ENCODE measurements around the gene FABP1. TPM values are rescaled to one million over a fixed set of nuclear protein-coding genes. Genes with fewer than 3 reads are reported as not detected.

The FABP1 gene
- total RNA-seq, 1 donor from 2014 or later, result 6.9 TPM

DNA sequence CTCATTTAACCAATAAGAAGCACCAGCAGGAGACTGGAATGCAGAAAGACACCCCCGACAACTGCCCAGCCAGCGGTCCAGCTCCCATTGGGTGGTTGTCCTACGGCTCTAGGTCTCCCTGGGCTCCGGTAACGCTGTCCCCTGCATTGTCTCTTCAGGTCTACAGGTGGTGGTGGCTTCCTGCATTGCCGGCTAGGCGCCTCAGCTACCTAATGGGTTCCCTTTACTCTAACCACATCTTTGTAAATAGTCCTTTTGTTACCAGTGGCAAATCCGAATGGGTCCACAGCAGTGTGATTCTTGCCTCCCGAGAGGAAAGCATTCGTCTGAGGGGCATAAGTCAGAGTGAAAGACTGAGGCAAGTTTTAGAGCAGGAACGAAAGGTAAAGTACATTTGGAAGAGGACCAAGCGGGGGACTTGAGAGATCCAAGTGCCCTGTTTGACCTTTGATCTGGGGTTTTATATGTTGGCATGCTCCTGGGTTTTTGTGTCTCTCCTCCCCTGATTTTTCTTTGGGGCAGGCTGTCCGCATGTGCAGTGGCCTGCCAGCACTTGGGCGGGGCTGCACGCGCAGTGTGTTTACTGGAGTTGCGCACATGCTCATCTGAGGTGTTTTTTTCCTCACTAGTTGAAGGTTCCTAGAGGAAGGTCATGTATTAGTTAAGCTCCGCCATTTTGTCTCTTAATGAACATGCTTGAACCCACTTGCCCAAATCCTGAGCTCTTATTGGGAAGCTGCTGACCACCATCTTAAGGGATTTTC is 11.0 kb downstream of the FABP1 start:
- DNase-seq (ENCODE audit: low spot score), result peak; percentile 74

DNA sequence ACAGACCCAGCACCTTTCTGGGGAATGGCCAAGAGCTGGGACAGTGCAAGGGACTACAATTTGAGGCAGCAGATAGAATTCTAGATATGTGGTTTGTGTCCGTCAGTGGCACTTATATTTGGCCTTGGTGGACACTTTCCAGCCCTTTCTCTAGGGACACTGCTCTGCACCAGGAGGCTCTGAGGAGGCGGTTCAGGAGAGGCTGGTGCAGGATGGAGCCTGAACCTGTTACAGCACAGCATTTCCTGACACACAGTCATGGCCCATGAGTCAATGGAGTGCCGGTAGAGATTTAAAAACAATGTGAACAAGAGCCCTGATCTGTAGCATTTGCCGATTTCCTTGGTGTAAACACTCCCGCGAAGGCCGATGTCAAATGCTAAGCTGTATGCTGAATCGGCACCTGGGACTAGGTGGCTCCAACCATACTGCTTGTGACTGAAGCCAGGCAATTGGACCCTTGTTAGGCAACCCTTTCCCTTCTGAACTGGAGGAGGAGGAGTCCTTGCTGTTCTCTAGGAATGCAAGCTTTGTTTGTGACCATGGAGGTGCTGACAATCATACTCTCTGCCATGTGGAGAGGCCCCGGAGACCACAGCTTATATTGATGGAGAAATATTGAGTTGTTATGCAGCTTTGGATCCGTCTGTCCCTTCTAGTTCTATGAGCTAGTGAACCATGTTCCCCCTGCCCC is 11.9 kb downstream of the FABP1 start:
- peak; percentile 47 for DNase-seq (ENCODE audit: low spot score)

DNA sequence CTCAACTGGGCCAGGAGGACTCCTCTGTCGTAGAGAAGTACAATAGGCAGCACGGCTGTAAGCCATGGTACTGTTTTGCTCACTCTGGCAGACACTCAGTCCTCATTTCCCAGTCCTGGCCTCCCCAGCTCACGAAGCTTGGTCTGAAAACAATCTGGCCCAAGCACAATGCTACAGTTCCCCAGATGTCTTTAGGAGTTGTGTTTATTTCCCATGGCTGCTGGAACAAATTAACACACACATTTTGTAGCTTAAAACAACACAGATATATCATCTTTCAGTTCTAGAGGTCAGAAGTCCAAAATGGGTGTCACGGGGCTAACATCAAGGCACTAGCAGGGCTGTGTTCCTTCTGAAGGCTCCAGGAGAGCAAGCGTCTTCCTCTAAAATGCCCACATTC is 13.0 kb downstream of the FABP1 start:
- DNase-seq (ENCODE audit: low spot score), result peak; percentile 33

- peak; percentile 11 for DNase-seq (ENCODE audit: low spot score)
These were observed 14.8 kb downstream of the FABP1 start for GRCh38 chr2:88113069-88113468.

GRCh38 chr2:88110830-88111229 is 17.0 kb downstream of the FABP1 start:
- DNase-seq (ENCODE audit: low spot score), result no peak

DNA sequence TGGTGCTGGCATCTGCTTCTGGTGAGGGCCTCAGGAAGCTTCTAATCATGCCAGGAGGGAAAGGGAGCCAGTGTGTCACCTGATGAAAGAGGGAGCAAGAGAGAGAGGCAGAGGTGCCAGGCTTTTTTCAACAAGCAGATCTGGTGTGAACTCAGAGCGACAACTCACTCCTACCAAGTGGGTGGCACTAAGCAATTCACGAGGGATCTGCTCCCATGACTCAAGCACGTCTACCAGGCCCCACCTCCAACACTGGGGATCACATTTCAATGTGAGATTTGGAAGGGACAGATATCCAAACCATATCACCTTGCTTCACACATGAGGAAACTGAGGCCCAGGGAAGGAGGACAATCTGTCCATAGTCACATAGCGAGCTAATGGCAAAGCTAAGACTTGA is 19.1 kb downstream of the FABP1 start:
- DNase-seq (ENCODE audit: low spot score), result peak; percentile 82

GRCh38 chr2:88100489-88100858 is 27.4 kb downstream of the FABP1 start:
- no peak for DNase-seq (ENCODE audit: low spot score)

GRCh38 chr2:88099798-88100488 is 27.9 kb downstream of the FABP1 start:
- no peak for DNase-seq (ENCODE audit: low spot score)

DNA sequence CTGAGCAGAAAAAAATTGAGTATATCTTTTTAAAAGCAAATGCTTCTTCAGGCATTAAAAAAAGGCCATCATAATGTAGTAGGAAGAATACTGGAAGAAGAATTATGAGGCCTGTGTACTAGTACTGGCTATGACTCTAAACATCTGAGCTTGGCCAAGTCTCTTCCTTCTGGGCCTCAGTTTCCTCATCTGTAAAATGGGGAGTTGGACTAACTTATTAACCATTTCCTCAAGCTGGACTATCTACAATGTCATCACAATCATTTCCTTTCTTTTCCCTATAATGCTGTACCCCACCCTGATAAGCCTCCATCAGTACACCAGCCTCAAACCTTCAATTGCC is 29.3 kb downstream of the FABP1 start:
- DNase-seq (ENCODE audit: low spot score), result no peak

- DNase-seq (ENCODE audit: low spot score), result no peak
These were observed 29.8 kb downstream of the FABP1 start for GRCh38 chr2:88097891-88098557.

DNA sequence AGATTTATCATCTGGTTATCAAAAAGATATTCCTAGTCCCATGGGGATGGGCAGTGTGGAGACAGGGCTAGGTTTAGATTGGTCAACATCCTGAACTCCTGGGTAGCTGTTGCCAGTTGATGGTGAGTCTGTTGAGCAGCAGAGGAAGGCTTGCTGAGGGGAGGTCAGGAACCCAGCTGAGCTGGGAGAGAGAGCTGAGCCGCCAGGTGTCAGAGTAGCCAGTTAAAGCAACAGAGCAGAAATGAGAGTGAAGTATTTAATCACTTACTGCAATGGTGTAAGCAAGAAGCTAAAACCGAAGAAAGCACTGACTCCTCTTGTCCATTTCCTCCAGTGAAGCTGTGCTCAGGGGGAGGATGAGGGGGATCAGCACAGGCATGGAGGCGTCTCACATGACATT is 30.7 kb downstream of the FABP1 start:
- DNase-seq (ENCODE audit: low spot score), result peak; percentile 9

GRCh38 chr2:88096708-88097107 is 31.2 kb downstream of the FABP1 start:
- DNase-seq (ENCODE audit: low spot score), result no peak

DNA sequence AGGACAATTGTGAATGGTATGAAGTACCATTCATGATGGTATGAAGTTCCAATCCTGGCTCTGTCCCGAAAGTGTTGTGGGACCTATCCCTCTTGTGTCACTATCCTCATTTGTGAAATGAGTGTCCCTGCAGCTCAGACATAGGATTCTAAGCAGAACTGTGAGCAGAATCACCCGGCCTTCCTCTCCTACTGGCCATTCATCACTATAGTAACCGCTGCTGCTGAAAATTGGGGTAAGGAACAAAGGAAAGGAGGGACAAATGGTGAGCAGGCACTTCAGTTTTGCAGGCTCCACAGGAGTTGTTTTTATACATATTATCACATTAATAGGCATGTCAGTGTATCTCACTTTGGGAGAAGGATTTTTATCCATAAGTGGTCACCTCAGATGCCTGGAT is 32.8 kb downstream of the FABP1 start:
- no peak for DNase-seq (ENCODE audit: low spot score)

GRCh38 chr2:88092773-88093172 is 35.1 kb downstream of the FABP1 start:
- DNase-seq (ENCODE audit: low spot score), result no peak

DNA sequence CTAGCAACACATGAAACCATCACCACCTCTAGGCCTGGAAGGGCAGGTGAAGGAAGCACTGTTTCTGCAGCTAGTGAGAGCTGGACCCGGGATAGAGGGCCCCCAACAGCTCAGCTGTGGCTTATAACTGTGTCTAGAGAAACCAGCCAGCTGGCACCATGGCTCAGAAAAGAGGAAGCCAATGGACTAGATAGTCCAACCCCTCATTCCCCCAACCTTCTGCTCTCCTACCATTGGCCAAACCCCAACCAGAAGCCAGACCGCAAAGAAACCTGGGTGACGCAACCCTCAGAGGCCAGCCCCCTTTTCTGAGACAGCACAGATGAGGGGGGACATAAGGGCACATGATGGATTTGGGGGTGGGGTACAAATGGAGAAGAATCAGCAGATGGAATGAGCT is 35.9 kb downstream of the FABP1 start:
- DNase-seq (ENCODE audit: low spot score), result no peak

- no peak for DNase-seq (ENCODE audit: low spot score)
These were observed 37.2 kb downstream of the FABP1 start for GRCh38 chr2:88090446-88091283.

- no peak for DNase-seq (ENCODE audit: low spot score)
These were observed 38.9 kb downstream of the FABP1 start for GRCh38 chr2:88088999-88089398.

DNA sequence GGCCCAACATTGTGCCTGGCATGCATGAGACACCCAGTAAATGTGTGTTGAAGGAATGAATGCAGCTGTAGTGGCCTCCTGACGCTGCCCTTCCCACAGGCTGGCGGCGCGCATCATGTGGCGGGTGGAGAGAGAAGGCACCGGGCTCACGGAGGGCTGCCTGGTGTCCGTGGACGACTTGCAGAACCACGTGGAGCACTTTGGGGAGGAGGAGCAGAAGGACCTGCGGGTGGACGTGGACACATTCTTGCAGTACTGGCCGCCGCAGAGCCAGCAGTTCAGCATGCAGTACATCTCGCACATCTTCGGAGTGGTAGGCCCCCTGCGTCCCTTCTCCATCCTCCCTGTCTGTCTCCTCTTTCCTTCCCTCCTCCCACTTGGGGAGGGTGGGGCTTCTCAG is 40.1 kb downstream of the FABP1 start:
- no peak for DNase-seq (ENCODE audit: low spot score)

- DNase-seq (ENCODE audit: low spot score), result no peak
These were observed 40.8 kb downstream of the FABP1 start for GRCh38 chr2:88087073-88087472.

DNA sequence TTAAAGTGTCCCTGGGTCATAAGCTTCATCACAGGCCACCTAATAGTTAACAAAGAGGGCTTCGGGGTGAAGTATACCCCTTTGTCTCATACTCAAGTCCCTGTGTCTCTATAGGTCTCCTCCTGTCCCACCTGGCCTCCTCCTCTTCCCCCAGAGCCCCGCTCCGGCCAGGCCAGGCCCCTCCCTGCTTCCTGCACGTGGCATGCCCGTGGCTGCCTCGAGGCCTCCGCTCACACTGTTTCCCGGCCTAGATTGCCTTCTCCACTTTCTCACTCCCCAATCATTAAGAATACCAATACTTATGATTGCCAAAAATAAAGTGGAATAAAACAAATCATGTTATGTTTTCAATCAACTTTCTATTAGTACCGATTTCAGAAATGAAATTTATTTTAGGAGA is 41.5 kb downstream of the FABP1 start:
- no peak for DNase-seq (ENCODE audit: low spot score)

- no peak for DNase-seq (ENCODE audit: low spot score)
These were observed 42.3 kb downstream of the FABP1 start for GRCh38 chr2:88085602-88086001.

Measured in mesenteric fat pad (tissue), 1 donor.